ENCODE measurements around the gene FNDC11. TPM values are rescaled to one million over a fixed set of nuclear protein-coding genes. Genes with fewer than 3 reads are reported as not detected.
"Not testable (repeated sequence)": the region's sequence is repeated elsewhere in the genome, so short reads cannot be mapped to it uniquely, and the experiment has no call there.

Gene FNDC11
- total RNA-seq, 4 donors from 2014 or later, result 0.19 to 0.38 TPM; not detected in 2

DNA sequence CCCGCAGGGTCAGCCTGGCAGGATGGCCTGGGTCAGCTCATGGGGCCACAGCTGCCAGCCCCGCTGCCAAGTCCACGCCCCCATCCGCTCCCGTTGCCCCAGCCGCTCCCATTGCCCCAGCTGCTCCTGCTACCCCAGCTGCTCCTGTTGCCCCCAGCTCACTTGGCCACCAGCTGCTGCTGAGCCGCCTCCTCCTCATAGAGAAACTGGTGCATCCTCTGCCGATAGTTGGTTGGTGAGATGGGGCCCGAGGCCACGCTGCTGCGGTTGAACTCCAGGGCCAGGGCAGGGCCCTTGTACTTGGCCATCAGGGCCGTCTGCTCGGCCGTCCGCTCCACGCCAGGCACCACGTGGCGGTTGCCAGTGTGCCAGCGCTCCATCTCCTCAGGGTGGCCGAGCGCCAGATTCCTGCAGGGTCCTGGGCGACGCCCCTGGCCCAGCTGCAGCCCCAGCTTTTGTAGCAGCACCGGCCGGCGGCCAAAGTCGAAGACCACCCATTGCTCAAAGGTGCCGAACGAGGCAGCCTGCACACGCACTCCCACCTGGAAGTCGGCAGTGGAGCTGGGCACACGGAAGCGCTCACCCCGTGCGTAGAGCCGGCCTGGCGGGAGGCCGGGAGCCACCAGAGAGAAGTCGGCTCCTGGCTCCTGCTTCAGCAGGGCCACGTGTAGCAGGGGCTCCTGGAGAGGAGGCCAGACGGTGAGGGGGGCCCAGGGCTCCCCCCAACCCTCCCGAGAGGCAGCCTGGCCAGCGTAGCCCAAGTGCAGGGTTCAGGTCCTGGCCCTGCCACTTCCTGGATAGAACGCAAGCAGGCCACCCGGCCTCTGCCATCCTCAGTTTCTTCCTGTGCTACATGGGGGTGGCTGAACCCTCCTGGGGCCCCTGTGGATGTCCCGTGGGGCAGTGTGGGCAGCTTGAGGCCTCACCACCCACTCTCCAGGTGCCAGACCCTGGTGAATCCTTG is 15.3 kb downstream of the FNDC11 start:
- no peak for DNase-seq (ENCODE audit: low spot score)
- no peak for ATAC-seq (ENCODE audit: low FRiP score)
- TF ChIP-seq, protein P1, sequence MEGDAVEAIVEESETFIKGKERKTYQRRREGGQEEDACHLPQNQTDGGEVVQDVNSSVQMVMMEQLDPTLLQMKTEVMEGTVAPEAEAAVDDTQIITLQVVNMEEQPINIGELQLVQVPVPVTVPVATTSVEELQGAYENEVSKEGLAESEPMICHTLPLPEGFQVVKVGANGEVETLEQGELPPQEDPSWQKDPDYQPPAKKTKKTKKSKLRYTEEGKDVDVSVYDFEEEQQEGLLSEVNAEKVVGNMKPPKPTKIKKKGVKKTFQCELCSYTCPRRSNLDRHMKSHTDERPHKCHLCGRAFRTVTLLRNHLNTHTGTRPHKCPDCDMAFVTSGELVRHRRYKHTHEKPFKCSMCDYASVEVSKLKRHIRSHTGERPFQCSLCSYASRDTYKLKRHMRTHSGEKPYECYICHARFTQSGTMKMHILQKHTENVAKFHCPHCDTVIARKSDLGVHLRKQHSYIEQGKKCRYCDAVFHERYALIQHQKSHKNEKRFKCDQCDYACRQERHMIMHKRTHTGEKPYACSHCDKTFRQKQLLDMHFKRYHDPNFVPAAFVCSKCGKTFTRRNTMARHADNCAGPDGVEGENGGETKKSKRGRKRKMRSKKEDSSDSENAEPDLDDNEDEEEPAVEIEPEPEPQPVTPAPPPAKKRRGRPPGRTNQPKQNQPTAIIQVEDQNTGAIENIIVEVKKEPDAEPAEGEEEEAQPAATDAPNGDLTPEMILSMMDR (IDR thresholded peaks at IDR 0.05), result no peak

DNA sequence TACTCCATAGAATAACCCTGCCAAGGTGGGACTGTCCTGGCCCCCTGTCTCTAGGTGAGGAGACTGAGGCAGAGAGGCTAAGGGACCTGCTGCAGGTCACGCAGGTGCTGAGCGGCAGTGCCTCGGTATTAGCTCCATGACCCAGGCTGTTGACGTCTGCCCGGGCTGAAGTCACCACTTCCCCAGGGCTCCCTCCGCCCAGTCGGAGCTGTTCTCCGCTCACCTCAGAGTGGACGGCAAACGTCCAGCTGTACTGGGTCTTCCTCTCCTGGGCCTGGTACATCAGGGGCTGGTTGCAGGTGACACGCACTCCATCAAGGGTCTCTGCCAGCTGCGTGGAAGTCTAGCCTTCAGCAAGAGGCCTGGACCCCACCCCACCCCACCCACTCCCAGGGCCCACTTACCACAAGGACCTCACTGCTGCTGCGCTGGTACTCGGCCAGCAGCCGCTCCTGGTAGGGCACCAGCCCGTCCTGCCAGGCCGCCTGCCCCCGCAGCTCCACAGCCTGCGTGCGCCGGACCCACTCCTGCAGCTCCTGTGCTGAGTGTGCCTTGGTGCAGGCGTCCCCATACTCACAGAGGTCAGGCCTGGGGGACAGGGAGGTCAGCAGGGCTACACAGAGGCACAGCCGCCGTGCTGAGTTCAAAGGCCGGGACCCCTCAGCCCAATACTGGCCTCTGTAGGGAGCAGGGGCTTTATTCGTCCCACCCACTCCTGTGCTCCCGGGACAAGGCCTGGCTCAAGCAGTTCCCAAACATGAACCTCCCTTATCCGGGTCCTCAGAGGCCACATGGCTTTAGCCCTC is 16.5 kb downstream of the FNDC11 start:
- ATAC-seq (ENCODE audit: low FRiP score), result no peak
- TF ChIP-seq, protein P1 (IDR thresholded peaks at IDR 0.05), result no peak

DNA sequence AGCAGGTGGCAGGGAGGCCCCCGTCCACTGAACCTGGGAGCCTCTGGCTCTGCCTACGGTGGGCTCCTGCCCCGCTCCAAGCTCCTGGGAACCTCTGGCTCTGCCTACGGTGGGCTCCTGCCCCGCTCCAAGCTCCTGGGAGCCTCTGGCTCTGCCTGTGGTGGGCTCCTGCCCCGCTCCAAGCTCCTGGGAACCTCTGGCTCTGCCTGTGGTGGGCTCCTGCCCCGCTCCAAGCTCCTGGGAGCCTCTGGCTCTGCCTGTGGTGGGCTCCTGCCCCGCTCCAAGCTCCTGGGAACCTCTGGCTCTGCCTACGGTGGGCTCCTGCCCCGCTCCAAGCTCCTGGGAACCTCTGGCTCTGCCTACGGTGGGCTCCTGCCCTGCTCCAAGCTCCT is 17.1 kb downstream of the FNDC11 start:
- ATAC-seq (ENCODE audit: low FRiP score); DNase-seq (ENCODE audit: low spot score): not testable (repeated sequence)

More for the DNA sequence above, 16.5 kb downstream of the FNDC11 start:
- no peak for DNase-seq (ENCODE audit: low spot score)

DNA sequence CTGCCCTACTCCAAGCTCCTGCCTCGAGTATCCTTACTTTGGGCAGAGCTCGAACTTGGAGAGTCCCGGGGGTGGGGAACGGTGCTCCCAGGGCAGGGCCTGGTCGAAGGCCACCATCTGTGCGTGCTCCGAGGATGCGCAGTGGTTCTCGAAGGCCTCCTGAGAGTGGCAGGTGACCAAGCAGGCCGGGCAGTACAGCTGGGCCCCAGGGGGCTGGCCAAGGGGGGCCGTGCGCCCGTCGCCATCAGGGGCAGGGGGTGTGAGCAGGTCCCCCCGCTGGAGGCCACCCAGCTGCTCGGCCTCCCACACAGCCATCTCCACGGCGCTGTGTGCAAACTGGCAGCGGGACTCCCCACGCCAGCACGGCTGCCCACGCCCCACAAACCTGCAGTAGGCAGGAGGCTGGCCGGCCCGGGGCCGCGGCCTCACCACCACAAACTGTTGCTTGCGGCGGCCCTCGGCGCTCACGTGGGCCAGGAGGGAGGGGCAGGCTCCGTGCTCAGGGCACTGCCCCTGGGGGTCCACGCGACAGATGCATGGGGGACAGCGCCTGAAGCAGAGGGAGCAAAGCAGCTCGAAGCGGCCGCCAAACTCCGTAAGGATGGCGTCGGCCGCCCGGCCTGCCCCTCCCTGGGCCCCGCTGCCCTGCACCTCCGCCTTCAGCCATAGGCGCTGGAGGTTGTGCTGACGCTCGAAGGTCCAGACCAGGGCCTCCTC is 18.3 kb downstream of the FNDC11 start:
- ATAC-seq (ENCODE audit: low FRiP score) (no peak), DNase-seq (ENCODE audit: low spot score) (no peak)
- TF ChIP-seq, protein P1 (IDR thresholded peaks at IDR 0.05), result no peak

DNA sequence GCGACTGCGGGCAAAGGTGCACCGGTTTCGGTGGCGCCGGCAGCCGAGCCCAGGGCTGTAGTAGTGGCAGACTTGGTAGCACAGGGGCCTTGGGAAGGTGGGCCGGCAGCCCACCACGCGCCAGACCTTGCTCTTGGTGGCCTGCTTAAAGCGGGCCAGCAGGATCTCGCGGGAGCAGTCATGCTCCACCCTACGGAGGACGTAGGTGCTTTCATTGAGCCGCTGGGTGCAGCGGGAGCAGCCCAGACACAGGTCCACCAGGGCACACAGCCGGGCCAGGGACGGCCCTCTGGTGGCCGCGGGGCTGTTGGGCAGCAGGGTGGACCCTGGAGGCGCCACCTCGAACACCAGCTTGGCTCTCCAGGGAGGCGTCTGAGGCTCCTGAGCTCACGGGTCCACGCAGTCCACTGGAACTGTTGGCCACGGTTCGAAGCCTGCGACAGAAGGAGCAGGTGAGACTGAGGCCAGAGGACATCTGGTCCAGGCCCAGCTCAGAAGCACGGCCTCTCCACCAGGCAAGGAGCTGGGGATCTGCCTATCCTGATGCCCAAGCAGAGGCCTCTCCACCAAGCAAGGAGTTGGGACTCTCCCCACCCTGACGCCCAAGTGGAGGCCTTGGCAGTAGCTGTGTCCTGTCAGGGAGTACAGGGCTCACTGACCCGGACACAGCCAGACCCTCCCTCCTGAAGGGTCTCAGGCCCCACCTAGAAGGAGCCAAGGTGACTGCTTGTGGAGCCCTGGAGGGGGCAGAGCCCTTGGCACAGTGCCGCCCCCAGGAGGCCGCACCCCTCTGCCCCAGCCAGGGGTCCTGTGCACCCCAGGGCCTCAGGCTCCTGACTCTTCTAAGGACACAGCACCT is 19.1 kb downstream of the FNDC11 start:
- TF ChIP-seq, protein P1 (IDR thresholded peaks at IDR 0.05), result no peak
- no peak for DNase-seq (ENCODE audit: low spot score)
- ATAC-seq (ENCODE audit: low FRiP score), result no peak

DNA sequence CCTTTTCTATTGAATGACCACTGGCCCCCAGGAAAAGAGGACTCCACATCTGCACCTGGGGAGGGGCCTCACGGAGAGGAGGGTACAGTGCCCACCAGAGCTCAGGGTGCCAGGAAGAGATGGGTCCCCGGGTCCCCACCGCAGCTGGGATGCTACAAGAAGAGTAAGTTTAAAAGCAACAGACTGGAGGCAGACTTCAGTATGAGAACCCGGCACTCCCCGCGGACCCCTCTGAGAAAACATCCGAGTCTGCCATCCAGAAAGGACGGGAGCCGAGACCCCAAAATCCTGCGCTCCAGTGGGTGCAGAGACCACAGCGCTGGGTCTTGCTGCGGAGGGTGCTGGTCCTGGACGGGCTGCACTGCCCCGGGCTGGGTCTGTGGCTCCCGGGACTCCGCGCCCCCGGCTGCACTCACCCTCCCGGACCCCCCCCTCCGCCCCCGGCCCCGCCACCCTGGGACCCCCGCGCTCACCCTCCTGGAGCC is 19.7 kb downstream of the FNDC11 start:
- no peak for DNase-seq (ENCODE audit: low spot score)
- peak; percentile 30 for ATAC-seq (ENCODE audit: low FRiP score)
- TF ChIP-seq, protein P1 (IDR thresholded peaks at IDR 0.05), result no peak
